Lung (tissue), 12 donors: ENCODE data around the gene FHDC1. TPM values are rescaled to one million over a fixed set of nuclear protein-coding genes. Genes with fewer than 3 reads are reported as not detected.

ENCODE experiments used
- ATAC-seq: fragments of 200-7000 bp; cut with Tn5 transposase; one replicate; pipeline ENCODE4 v1.9.1; 2020; ENCODE audit warnings: moderate number of reproducible peaks; ENCODE audit not compliant: insufficient read depth, low FRiP score
- DNase-seq, 3 donors: peaks; one replicate each; pipeline ENCODE4 v3.0.0-alpha.2; 2013 to 2017
- H3K27ac ChIP-seq, 2 donors: one replicate each; pipeline ENCODE4 v1.5.1; 2013; ENCODE audit warnings: mild to moderate bottlenecking in 2 of 2, moderate library complexity in 2 of 2, control low read depth in 1 of 2, inconsistent platforms in 1 of 2, low read depth in 1 of 2, low read length in 1 of 2
- H3K27me3 ChIP-seq, 3 donors: one replicate each; pipeline ENCODE4 v1.5.1; 2013; ENCODE audit warnings: low read length in 2 of 3; ENCODE audit not compliant: control insufficient read depth in 3 of 3, insufficient read depth in 3 of 3
- H3K36me3 ChIP-seq, 4 donors: one replicate each; pipeline ENCODE4 v1.5.1; 2013; ENCODE audit warnings: low read length in 4 of 4, mild to moderate bottlenecking in 1 of 4, moderate library complexity in 1 of 4; ENCODE audit not compliant: control insufficient read depth in 4 of 4, insufficient read depth in 4 of 4
- H3K4me1 ChIP-seq, 5 donors: one replicate each; pipeline ENCODE4 v1.5.1; 2013; ENCODE audit warnings: low read length in 5 of 5, mild to moderate bottlenecking in 2 of 5, moderate library complexity in 1 of 5; ENCODE audit not compliant: control insufficient read depth in 5 of 5, insufficient read depth in 5 of 5
- H3K4me3 ChIP-seq: one replicate; pipeline ENCODE4 v1.5.1; 2013; ENCODE audit warnings: mild to moderate bottlenecking, control low read depth, moderate library complexity
- H3K9ac ChIP-seq, 2 donors: one replicate each; pipeline ENCODE4 v1.5.1; 2013; ENCODE audit warnings: low read length in 2 of 2, control low read depth in 1 of 2; ENCODE audit not compliant: insufficient read depth in 1 of 2
- H3K9me3 ChIP-seq, 4 donors: one replicate each; pipeline ENCODE4 v1.5.1; 2013; ENCODE audit warnings: low read length in 3 of 4, mild to moderate bottlenecking in 1 of 4, moderate library complexity in 1 of 4; ENCODE audit not compliant: control insufficient read depth in 4 of 4, insufficient read depth in 3 of 4
- CTCF ChIP-seq: IDR thresholded peaks from 2 replicates; pipeline ENCODE4 v1.5.1; 2012; ENCODE audit warnings: mild to moderate bottlenecking; ENCODE audit errors: control extremely low read depth, extremely low read depth
- WGBS, 2 donors: extraction: QIAGEN DNeasy Blood & Tissue Kit; methylation state at CpG; one replicate each; pipeline ENCODE4 v1.1.7; 2013; 5-methylcytosine and 5-hydroxymethylcytosine counted together
- polyA plus RNA-seq, 2 donors: library from polyadenylated mRNA; stranded (reverse); fragments of 200-250 nt; gene quantifications; one replicate each; pipeline ENCODE4 v1.2.1, GENCODE V29; 2013
- total RNA-seq, 2 donors: library from RNA; depleted of rRNA in 1 of 2; stranded (reverse); fragments of >200 nt in 1 of 2; gene quantifications; one replicate each; pipeline ENCODE4 v1.2.1, GENCODE V29; 2014 to 2021
- donor health status: control.
- donor health status: control.
- donor health status: Bipolar disorder and iron deficiency.
- donor health status: healthy.
- donor health status: DM: yes; HTN: yes; CAD: no.

FHDC1 gene
- total and polyA plus RNA-seq, 4 donors: 4.3 to 27.2 (median 17.3) TPM

GRCh38 chr4:152988721-152989553, 52.8 kb downstream of the FHDC1 start:
- no peak overlapping the region for H3K27ac ChIP-seq
- no peaks in the 10 kb centered on the region for H3K9me3 ChIP-seq
- ATAC-seq (no peak), DNase-seq (no peak)
- no peaks in the 10 kb centered on the region for H3K36me3 ChIP-seq
- no peak overlapping the region for H3K9ac ChIP-seq
- WGBS, 2 donors: 90 to 91% methylated on average over 4 of the region's 4 CpGs
- no peak for TF ChIP-seq CTCF
- no peak overlapping the region for H3K4me3 ChIP-seq
- no peaks in the 10 kb centered on the region for H3K27me3 ChIP-seq
- peaks cover 0 to 2% (median 0%) of the 10 kb centered on the region in 5 donors for H3K4me1 ChIP-seq

DNA sequence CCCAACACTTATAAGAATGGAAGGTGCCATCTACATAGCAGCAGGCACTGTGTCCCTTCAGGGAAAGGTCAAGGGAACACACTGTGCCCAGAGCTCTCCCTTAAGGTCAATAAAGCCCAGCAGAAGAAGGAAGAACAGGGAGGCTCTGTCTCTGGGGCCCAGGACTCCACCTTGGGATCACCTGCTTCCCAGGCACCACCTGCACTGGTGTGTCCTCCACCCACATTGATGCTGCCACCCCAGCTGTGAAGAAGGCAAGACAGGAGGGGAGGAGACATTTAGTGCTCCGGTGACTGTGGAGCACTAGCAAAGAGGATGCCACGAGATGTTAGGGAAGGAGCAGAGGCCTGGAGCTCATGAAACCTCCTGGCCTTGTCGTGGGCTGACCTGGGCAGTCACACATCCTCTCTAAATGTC, 53.4 kb downstream of the FHDC1 start:
- Histone ChIP-seq H3K36me3 (no peaks in the 10 kb centered on the region), H3K4me1 (peaks cover 0 to 2% (median 0%) of the 10 kb centered on the region in 5 donors), H3K4me3 (no peak overlapping the region), H3K9me3 (no peaks in the 10 kb centered on the region), H3K27ac (no peak overlapping the region), H3K9ac (no peak overlapping the region), H3K27me3 (no peaks in the 10 kb centered on the region)
- ATAC-seq: no peak
- TF ChIP-seq CTCF: no peak
- DNase-seq: no peak
- 78 to 84% methylated on average over 3 of the region's 3 CpGs for WGBS, 2 donors

DNA sequence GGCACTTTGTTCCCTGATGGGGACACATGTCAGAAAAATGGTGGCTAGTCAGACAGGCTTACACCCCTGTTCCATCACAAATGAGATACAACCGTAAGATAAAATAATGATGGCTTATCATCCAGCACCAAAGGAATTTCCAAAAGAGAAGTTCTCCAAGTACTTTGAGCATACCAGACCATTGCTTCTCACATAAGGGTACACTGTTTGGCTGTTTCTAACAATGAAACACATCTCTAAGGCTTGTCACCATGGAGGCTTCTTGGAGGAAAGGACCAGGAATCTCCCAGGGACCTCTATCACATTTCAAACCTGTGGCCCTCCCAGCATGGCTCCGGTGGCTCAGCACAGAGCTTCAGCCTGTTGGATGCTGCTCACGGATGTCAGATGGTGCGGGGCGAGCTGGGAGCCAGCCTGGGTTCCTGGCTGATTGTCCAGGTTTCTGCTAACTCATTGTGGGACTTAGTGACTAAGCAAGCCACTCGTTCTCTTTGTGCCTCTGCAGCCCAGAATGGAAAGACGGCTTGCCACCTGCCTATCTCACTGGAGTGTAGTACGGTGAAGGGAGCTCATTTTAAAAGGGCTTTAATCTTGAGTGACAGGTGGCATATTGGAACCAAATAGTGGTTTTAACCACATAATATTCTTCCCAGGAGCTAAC, 54.5 kb downstream of the FHDC1 start:
- Histone ChIP-seq H3K27me3 (no peaks in the 10 kb centered on the region), H3K4me3 (no peak overlapping the region), H3K4me1 (peaks cover 0 to 2% (median 0%) of the 10 kb centered on the region in 5 donors), H3K36me3 (no peaks in the 10 kb centered on the region), H3K9me3 (no peaks in the 10 kb centered on the region), H3K27ac (no peak overlapping the region), H3K9ac (no peak overlapping the region)
- ATAC-seq: no peak
- no peak for DNase-seq
- no peak for TF ChIP-seq CTCF
- 65 to 72% methylated on average over 8 of the region's 8 CpGs for WGBS, 2 donors
